SK-N-SH treated with all-trans-retinoic acid at 6 μM for 48 hours (cell line): ENCODE measurements around the gene MRPL30.

Source experiments
- CSDC2 ChIP-seq: fragments of 250-450 bp; sonication (Bioruptor Pico); IDR thresholded peaks from 2 replicates; pipeline ENCODE4 v1.5.0; 2020; ENCODE audit warnings: mild to moderate bottlenecking, moderate library complexity
- ESRRG ChIP-seq: fragments of 250-450 bp; sonication (Bioruptor Pico); IDR thresholded peaks from 2 replicates; pipeline ENCODE4 v1.6.1; 2021; ENCODE audit warnings: mild to moderate bottlenecking
- ISL1 ChIP-seq: fragments of 250-450 bp; sonication (Bioruptor Pico); IDR thresholded peaks from 2 replicates; pipeline ENCODE4 v2.1.2; 2022; ENCODE audit warnings: mild to moderate bottlenecking, moderate library complexity
- OSR1 ChIP-seq: fragments of 250-450 bp; sonication (Bioruptor Pico); IDR thresholded peaks from 2 replicates; pipeline ENCODE4 v1.8.0; 2022; ENCODE audit warnings: moderate library complexity, mild to moderate bottlenecking, inconsistent platforms
- TOX ChIP-seq: fragments of 250-450 bp; sonication (Bioruptor Pico); IDR thresholded peaks from 2 replicates; pipeline ENCODE4 v1.8.0; 2021; ENCODE audit warnings: mild to moderate bottlenecking, moderate library complexity, borderline replicate concordance
- ZC3H10 ChIP-seq: fragments of 250-450 bp; sonication (Bioruptor Pico); IDR thresholded peaks from 2 replicates; pipeline ENCODE4 v1.5.1; 2021; ENCODE audit warnings: mild to moderate bottlenecking, moderate library complexity
- ZFP3 ChIP-seq: fragments of 250-450 bp; sonication (Bioruptor Pico); IDR thresholded peaks from 2 replicates; pipeline ENCODE4 v1.5.0; 2020; ENCODE audit warnings: mild to moderate bottlenecking, moderate library complexity
- TF ChIP-seq, protein P1 (sequence below): fragments of 250-450 bp; sonication (Bioruptor Pico); IDR thresholded peaks from 2 replicates; pipeline ENCODE4 v1.5.1; 2020; ENCODE audit warnings: low read depth, mild to moderate bottlenecking, moderate library complexity
- TF ChIP-seq, protein P2 (sequence below): fragments of 250-450 bp; sonication (Bioruptor Pico); IDR thresholded peaks from 2 replicates; pipeline ENCODE4 v1.8.0; 2021; ENCODE audit warnings: low read depth, mild to moderate bottlenecking, moderate library complexity, borderline replicate concordance
- TF ChIP-seq, protein P3 (sequence below): fragments of 250-450 bp; sonication (Bioruptor Pico); IDR thresholded peaks from 2 replicates; pipeline ENCODE4 v1.8.0; 2020; ENCODE audit warnings: mild to moderate bottlenecking, moderate library complexity, borderline replicate concordance

DNA sequence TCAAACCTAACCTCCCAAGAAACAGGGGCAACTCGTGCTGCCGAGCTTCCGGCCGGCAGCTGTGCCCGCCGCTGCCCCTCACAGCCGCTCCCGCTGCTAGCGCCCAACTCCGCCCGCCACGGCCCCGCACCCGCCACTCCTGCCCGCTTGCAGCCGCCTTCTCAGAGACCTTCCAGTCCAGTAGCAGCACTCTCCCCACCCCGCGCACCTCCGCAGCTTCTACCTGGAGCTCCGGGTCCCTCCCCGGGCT lies 40.2 kb upstream of the MRPL30 start:
- TF ChIP-seq TOX (CRISPR knock-in tag), result no peak
- TF ChIP-seq ZC3H10 (CRISPR knock-in tag), result no peak
- TF ChIP-seq, protein P1, sequence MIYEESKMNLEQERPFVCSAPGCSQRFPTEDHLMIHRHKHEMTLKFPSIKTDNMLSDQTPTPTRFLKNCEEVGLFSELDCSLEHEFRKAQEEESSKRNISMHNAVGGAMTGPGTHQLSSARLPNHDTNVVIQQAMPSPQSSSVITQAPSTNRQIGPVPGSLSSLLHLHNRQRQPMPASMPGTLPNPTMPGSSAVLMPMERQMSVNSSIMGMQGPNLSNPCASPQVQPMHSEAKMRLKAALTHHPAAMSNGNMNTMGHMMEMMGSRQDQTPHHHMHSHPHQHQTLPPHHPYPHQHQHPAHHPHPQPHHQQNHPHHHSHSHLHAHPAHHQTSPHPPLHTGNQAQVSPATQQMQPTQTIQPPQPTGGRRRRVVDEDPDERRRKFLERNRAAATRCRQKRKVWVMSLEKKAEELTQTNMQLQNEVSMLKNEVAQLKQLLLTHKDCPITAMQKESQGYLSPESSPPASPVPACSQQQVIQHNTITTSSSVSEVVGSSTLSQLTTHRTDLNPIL (CRISPR knock-in tag), result no peak
- TF ChIP-seq ZFP3 (CRISPR knock-in tag), result no peak
- TF ChIP-seq CSDC2 (CRISPR knock-in tag), result 0 out of 2 replicates have a peak, but pooled peaks have one; percentile 51
- TF ChIP-seq, protein P2, sequence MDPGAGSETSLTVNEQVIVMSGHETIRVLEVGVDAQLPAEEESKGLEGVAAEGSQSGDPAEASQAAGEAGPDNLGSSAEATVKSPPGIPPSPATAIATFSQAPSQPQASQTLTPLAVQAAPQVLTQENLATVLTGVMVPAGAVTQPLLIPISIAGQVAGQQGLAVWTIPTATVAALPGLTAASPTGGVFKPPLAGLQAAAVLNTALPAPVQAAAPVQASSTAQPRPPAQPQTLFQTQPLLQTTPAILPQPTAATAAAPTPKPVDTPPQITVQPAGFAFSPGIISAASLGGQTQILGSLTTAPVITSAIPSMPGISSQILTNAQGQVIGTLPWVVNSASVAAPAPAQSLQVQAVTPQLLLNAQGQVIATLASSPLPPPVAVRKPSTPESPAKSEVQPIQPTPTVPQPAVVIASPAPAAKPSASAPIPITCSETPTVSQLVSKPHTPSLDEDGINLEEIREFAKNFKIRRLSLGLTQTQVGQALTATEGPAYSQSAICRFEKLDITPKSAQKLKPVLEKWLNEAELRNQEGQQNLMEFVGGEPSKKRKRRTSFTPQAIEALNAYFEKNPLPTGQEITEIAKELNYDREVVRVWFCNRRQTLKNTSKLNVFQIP (CRISPR knock-in tag), result no peak
- no peak for TF ChIP-seq ESRRG (CRISPR knock-in tag)
- TF ChIP-seq ISL1 (CRISPR knock-in tag), result no peak
- TF ChIP-seq, protein P3, sequence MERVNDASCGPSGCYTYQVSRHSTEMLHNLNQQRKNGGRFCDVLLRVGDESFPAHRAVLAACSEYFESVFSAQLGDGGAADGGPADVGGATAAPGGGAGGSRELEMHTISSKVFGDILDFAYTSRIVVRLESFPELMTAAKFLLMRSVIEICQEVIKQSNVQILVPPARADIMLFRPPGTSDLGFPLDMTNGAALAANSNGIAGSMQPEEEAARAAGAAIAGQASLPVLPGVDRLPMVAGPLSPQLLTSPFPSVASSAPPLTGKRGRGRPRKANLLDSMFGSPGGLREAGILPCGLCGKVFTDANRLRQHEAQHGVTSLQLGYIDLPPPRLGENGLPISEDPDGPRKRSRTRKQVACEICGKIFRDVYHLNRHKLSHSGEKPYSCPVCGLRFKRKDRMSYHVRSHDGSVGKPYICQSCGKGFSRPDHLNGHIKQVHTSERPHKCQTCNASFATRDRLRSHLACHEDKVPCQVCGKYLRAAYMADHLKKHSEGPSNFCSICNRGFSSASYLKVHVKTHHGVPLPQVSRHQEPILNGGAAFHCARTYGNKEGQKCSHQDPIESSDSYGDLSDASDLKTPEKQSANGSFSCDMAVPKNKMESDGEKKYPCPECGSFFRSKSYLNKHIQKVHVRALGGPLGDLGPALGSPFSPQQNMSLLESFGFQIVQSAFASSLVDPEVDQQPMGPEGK (CRISPR knock-in tag), result no peak
- no peak for TF ChIP-seq OSR1 (CRISPR knock-in tag)
